Effector memory CD4-positive, alpha-beta T cell (primary cell): ENCODE measurements around the gene ARHGAP18.

Source experiments
- DNase-seq, 3 donors: peaks; one replicate each; pipeline ENCODE4 v3.0.0-alpha.2; 2020
- H3K27ac ChIP-seq: 2 replicates; pipeline ENCODE4 v1.7.0; 2013; ENCODE audit warnings: mild to moderate bottlenecking, low read length, moderate library complexity; ENCODE audit not compliant: insufficient read depth, poor library complexity, severe bottlenecking
- H3K27me3 ChIP-seq: replicated peaks from 2 replicates; pipeline ENCODE4 v1.7.0; 2013; ENCODE audit warnings: mild to moderate bottlenecking, low read length; ENCODE audit not compliant: insufficient read depth, control insufficient read depth, poor library complexity, severe bottlenecking
- H3K36me3 ChIP-seq: 2 replicates; pipeline ENCODE4 v1.7.0; 2013; ENCODE audit warnings: mild to moderate bottlenecking, low read length, moderate library complexity; ENCODE audit not compliant: control insufficient read depth, insufficient read depth
- H3K4me1 ChIP-seq: 2 replicates; pipeline ENCODE4 v1.7.0; 2013; ENCODE audit warnings: low read length, mild to moderate bottlenecking; ENCODE audit not compliant: control insufficient read depth, insufficient read depth, poor library complexity, severe bottlenecking
- H3K4me3 ChIP-seq: 2 replicates; pipeline ENCODE4 v1.7.0; 2013; ENCODE audit warnings: low read length, low read depth, mild to moderate bottlenecking; ENCODE audit not compliant: insufficient read depth, poor library complexity, severe bottlenecking
- H3K9me3 ChIP-seq: 2 replicates; pipeline ENCODE4 v1.7.0; 2013; ENCODE audit warnings: mild to moderate bottlenecking, low read length, moderate library complexity; ENCODE audit not compliant: control insufficient read depth

Gene ARHGAP18

DNA sequence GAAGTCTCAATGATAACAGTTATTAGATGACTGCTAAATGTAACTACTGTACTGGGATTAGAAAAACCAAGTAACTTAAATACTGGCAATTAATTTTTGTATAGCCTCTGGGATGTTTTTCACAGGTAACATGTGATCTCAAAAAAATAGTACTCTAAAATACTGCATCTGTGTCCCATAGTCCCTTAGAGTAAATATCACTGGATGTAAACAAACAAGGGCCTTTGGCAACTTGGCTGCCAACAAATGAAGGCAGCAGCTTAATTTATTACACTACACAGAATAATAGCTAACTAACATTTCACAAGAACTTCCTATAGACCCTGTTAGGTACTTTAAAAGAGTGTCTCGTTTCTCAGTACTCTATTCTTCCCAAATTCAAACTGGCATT lies 14.0 kb downstream of the ARHGAP18 start:
- H3K4me3 ChIP-seq: no peak overlapping the region
- no peaks in the 10 kb centered on the region for H3K27me3 ChIP-seq
- no peak overlapping the region for H3K27ac ChIP-seq
- peaks cover 4% of the 10 kb centered on the region for H3K4me1 ChIP-seq
- DNase-seq: no peak
- no peaks in the 10 kb centered on the region for H3K9me3 ChIP-seq
- no peaks in the 10 kb centered on the region for H3K36me3 ChIP-seq

DNA sequence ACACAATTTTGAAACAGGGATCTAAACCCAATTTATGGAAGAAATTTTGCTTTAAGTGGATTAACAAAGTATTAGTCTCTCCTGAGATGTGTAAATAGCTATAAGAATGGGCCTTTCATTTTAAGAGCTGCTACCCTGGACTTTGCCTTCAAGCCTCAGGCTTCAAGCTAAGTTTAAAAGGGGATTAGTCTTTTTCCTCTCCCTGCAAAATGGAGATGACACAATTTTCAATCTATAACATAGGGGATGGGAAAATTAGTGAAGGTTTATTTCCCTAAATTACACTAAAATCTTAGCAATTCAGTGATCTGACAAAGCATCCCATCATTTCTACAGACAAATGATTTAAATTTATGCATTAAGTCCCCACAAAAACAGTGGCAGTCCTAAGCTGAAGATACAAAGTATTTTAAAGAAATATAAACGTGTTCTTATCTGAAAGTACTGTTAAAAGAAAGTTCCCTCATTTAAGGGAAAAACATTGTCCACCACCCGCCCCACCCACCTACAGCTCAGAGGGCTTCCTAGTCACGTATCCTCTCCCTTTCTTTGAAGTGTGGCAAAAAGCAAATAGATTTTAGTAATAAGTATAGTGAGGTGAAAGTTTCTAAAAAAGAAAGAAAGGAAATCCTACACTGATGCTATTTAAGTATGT lies 14.5 kb downstream of the ARHGAP18 start:
- Histone ChIP-seq H3K4me1 (peaks cover 4% of the 10 kb centered on the region), H3K9me3 (no peaks in the 10 kb centered on the region), H3K36me3 (no peaks in the 10 kb centered on the region), H3K27me3 (no peaks in the 10 kb centered on the region), H3K27ac (no peak overlapping the region), H3K4me3 (no peak overlapping the region)
- DNase-seq: no peak

DNA sequence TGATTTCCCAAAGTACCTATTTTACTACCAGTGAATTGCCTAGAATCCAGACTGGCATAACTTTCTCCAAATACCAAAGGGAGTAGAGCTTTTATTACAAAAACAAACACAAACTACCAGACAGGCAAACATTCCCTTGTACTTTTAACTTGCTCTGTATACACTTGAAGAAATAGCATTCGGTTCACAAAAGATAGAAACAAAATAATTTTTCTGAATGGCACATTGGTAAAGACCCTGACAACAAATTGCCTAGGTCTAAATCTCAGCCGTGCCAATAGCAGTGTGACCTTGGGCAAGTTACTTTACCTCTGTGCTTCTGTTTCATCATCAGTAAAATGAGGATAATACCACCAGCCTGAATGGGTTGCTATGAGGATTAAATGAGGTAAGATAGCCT lies 15.9 kb downstream of the ARHGAP18 start:
- peaks cover 4% of the 10 kb centered on the region for H3K4me1 ChIP-seq
- H3K36me3 ChIP-seq: no peaks in the 10 kb centered on the region
- no peak overlapping the region for H3K4me3 ChIP-seq
- H3K9me3 ChIP-seq: no peaks in the 10 kb centered on the region
- DNase-seq: no peak
- H3K27me3 ChIP-seq: no peaks in the 10 kb centered on the region
- H3K27ac ChIP-seq: no peak overlapping the region

DNA sequence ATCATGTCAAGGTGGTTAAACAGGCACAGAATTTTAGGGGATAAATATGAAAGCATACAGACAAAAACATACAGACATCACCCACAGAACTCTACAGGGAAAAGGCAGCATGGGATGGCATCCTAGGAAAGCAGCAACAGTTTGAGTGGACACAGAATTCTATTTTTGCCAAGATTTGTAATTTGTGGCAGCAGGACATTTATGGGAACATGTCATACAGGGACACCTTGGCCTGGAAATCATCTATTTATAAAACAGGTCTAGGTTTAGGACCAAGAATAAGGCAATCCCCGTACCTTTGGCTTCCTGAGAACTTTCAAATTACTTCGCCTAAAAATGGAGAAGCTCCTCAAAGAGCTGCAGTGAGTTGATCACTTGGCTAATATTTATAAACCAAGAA lies 17.5 kb downstream of the ARHGAP18 start:
- Histone ChIP-seq H3K27ac (no peak overlapping the region), H3K4me1 (peaks cover 7% of the 10 kb centered on the region), H3K36me3 (no peaks in the 10 kb centered on the region), H3K9me3 (no peaks in the 10 kb centered on the region), H3K4me3 (no peak overlapping the region), H3K27me3 (no peaks in the 10 kb centered on the region)
- DNase-seq: no peak

DNA sequence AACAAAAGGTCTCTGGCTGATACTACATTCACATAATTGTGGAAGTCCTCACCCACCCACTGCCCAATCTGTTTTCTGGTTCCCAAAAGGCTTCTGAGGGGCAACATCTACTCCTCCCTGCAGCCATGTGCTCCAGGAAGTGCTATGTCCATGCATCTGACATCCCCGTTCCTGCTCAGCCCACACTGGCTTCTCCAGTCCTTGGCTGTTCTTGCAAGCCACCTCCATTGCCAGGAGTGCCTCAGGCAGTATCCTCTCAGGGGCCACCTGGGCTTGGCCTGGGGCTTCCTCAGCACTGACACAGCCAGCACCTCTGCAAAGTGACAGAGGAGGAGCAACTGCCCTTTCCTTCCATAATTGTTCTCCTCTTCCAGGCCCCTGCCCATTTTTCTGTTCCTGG lies 18.3 kb downstream of the ARHGAP18 start:
- no peak for DNase-seq
- peaks cover 14% of the 10 kb centered on the region for H3K4me1 ChIP-seq
- H3K27me3 ChIP-seq: no peaks in the 10 kb centered on the region
- no peaks in the 10 kb centered on the region for H3K9me3 ChIP-seq
- H3K36me3 ChIP-seq: no peaks in the 10 kb centered on the region
- no peak overlapping the region for H3K27ac ChIP-seq
- H3K4me3 ChIP-seq: no peak overlapping the region

DNA sequence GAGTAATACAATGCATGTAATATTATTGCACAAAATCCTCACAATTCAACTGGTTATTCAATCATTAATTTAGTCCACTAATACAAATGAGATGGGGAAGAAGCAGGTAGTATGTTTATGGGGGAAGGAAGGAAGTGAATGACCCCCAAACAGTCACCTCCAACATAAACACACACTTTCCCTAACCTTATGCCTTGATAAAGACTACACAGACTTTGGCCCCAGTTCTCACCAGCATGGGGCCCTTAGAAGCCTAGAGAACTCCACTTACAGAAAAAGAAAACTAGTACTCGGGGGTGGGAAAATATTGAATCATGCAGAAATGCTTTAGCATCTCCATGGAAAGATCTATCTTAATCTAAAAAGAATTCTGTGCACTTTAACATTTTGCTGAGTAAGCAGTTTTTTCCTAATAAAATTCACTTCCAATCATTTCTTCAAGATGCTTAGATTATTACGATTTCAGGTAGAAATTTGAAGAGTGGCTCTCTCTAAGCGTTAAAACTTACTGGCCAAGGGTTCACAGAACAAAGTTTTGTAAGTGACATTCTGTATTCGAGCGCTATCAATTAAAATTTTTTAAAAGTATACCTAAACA lies 18.8 kb downstream of the ARHGAP18 start:
- Histone ChIP-seq H3K36me3 (no peaks in the 10 kb centered on the region), H3K4me1 (peaks cover 19% of the 10 kb centered on the region), H3K4me3 (no peak overlapping the region), H3K27ac (no peak overlapping the region), H3K9me3 (no peaks in the 10 kb centered on the region), H3K27me3 (no peaks in the 10 kb centered on the region)
- no peak for DNase-seq

DNA sequence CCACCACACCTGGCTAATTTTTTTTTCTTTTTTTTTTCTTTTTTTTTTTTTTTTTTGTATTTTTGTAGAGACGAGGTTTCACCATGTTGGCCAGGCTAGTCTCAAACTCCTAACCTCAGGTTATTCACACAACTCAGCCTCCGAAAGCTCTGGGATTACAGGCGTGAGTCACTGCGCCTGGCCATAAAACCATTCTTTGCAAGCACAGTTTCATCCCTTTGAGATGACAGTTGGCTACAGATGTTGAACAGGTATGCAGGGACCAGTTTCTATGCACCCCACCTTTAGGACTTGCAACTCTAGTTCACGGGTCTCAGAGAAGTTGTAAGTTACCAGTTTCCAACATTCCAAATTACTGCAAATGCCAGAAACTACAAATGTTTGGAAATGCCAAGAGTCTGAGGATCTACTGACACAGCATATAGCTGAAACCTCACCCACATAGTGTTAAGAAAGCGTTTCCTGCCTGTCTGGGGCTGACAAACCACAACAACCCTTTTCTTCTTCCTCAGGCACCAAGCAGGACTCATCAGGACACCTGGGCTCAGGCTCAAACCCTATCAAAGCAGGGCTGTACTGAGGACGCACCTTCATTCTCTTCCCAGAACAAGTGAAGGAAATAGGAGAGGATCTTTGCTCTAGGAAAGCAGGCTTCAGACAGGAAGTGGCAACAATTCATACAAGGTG lies 22.9 kb downstream of the ARHGAP18 start:
- peak overlapping the region; percentile 10 for H3K27ac ChIP-seq
- no peaks in the 10 kb centered on the region for H3K27me3 ChIP-seq
- peak; percentile 23 to 39 (median 24) for DNase-seq
- H3K4me3 ChIP-seq: no peak overlapping the region
- H3K4me1 ChIP-seq: peaks cover 38% of the 10 kb centered on the region
- no peaks in the 10 kb centered on the region for H3K36me3 ChIP-seq
- no peaks in the 10 kb centered on the region for H3K9me3 ChIP-seq

GRCh38 chr6:129685662-129686031 lies 24.3 kb downstream of the ARHGAP18 start:
- no peak for DNase-seq
- Histone ChIP-seq H3K9me3 (no peaks in the 10 kb centered on the region), H3K4me1 (peaks cover 38% of the 10 kb centered on the region), H3K27me3 (no peaks in the 10 kb centered on the region), H3K4me3 (no peak overlapping the region), H3K36me3 (no peaks in the 10 kb centered on the region), H3K27ac (no peak overlapping the region)

GRCh38 chr6:129684903-129685661 lies 24.9 kb downstream of the ARHGAP18 start:
- DNase-seq: no peak
- H3K4me1 ChIP-seq: peaks cover 38% of the 10 kb centered on the region
- H3K36me3 ChIP-seq: no peaks in the 10 kb centered on the region
- no peak overlapping the region for H3K4me3 ChIP-seq
- H3K27me3 ChIP-seq: no peaks in the 10 kb centered on the region
- no peak overlapping the region for H3K27ac ChIP-seq
- no peaks in the 10 kb centered on the region for H3K9me3 ChIP-seq
